Measurements from ENCODE around the gene DCTN3.
A peak's percentile ranks its signal among the peaks of the same experiment; 100 is the strongest.

DCTN3 gene

GRCh38 chr9:34594177-34594576 is 26.1 kb downstream of the DCTN3 start:
- Histone ChIP-seq H3F3A (ENCODE audit: low read depth) (no peaks in the 10 kb centered on the region), H3K9ac (ENCODE audit: low read depth, low read length, poor library complexity, severe bottlenecking) (no peak overlapping the region), H3K4me1 (ENCODE audit: insufficient read depth, low read length, poor library complexity, severe bottlenecking) (peaks cover 3% of the 10 kb centered on the region), H3K79me2 (ENCODE audit: insufficient read depth, low read length) (no peaks in the 10 kb centered on the region), H3K36me3 (ENCODE audit: insufficient read depth, low read length) (no peaks in the 10 kb centered on the region), H3K4me3 (ENCODE audit: low read length, poor library complexity, severe bottlenecking) (no peak overlapping the region), H3K9me2 (replicated peaks; ENCODE audit: low read depth, low read length) (no peaks in the 10 kb centered on the region), H3K27me3 (ENCODE audit: insufficient read depth, low read length, poor library complexity, severe bottlenecking) (no peaks in the 10 kb centered on the region), H3K9me3 (ENCODE audit: insufficient read depth, low read depth, low read length) (no peaks in the 10 kb centered on the region), H2AFZ (ENCODE audit: low read length) (no peak overlapping the region), H4K20me1 (ENCODE audit: insufficient read depth, low read length, poor library complexity, severe bottlenecking) (no peaks in the 10 kb centered on the region), H3K4me2 (ENCODE audit: low read depth, low read length, poor library complexity, severe bottlenecking) (no peak overlapping the region)
- no peak for TF ChIP-seq EZH2phosphoT487 (IDR thresholded peaks at IDR 0.05; ENCODE audit: borderline replicate concordance)
- no peak for TF ChIP-seq CTCF (conservative IDR thresholded peaks at IDR 0.05; ENCODE audit: low read length)

GRCh38 chr9:34592895-34593601 is 27.2 kb downstream of the DCTN3 start:
- no peaks in the 10 kb centered on the region for H3K36me3 ChIP-seq (ENCODE audit: insufficient read depth, low read length)
- no peaks in the 10 kb centered on the region for H3K9me3 ChIP-seq (ENCODE audit: insufficient read depth, low read depth, low read length)
- H3K4me2 ChIP-seq (ENCODE audit: low read depth, low read length, poor library complexity, severe bottlenecking) = no peak overlapping the region
- H3K79me2 ChIP-seq (ENCODE audit: insufficient read depth, low read length) = no peaks in the 10 kb centered on the region
- no peak overlapping the region for H2AFZ ChIP-seq (ENCODE audit: low read length)
- peaks cover 3% of the 10 kb centered on the region for H3K4me1 ChIP-seq (ENCODE audit: insufficient read depth, low read length, poor library complexity, severe bottlenecking)
- no peaks in the 10 kb centered on the region for H3K27me3 ChIP-seq (ENCODE audit: insufficient read depth, low read length, poor library complexity, severe bottlenecking)
- no peaks in the 10 kb centered on the region for H3K9me2 ChIP-seq (replicated peaks; ENCODE audit: low read depth, low read length)
- H4K20me1 ChIP-seq (ENCODE audit: insufficient read depth, low read length, poor library complexity, severe bottlenecking) = no peaks in the 10 kb centered on the region
- no peaks in the 10 kb centered on the region for H3F3A ChIP-seq (ENCODE audit: low read depth)
- no peak overlapping the region for H3K4me3 ChIP-seq (ENCODE audit: low read length, poor library complexity, severe bottlenecking)
- H3K9ac ChIP-seq (ENCODE audit: low read depth, low read length, poor library complexity, severe bottlenecking) = no peak overlapping the region
- no peak for TF ChIP-seq CTCF (conservative IDR thresholded peaks at IDR 0.05; ENCODE audit: low read length)

- H4K20me1 ChIP-seq (ENCODE audit: insufficient read depth, low read length, poor library complexity, severe bottlenecking) = no peaks in the 10 kb centered on the region
- no peak overlapping the region for H3K9ac ChIP-seq (ENCODE audit: low read depth, low read length, poor library complexity, severe bottlenecking)
- TF ChIP-seq EZH2phosphoT487 (IDR thresholded peaks at IDR 0.05; ENCODE audit: borderline replicate concordance) (no peak), CTCF (conservative IDR thresholded peaks at IDR 0.05; ENCODE audit: low read length) (peak; percentile 11; the same call in 1 of the 2 replicates)
- H3K9me3 ChIP-seq (ENCODE audit: insufficient read depth, low read depth, low read length) = no peaks in the 10 kb centered on the region
- H3F3A ChIP-seq (ENCODE audit: low read depth) = no peaks in the 10 kb centered on the region
- peak overlapping the region; percentile 57 for H3K4me2 ChIP-seq (ENCODE audit: low read depth, low read length, poor library complexity, severe bottlenecking)
- no peak overlapping the region for H3K4me3 ChIP-seq (ENCODE audit: low read length, poor library complexity, severe bottlenecking)
- no peak overlapping the region for H2AFZ ChIP-seq (ENCODE audit: low read length)
- H3K36me3 ChIP-seq (ENCODE audit: insufficient read depth, low read length) = no peaks in the 10 kb centered on the region
- no peaks in the 10 kb centered on the region for H3K9me2 ChIP-seq (replicated peaks; ENCODE audit: low read depth, low read length)
- no peaks in the 10 kb centered on the region for H3K79me2 ChIP-seq (ENCODE audit: insufficient read depth, low read length)
- peaks cover 3% of the 10 kb centered on the region for H3K4me1 ChIP-seq (ENCODE audit: insufficient read depth, low read length, poor library complexity, severe bottlenecking)
- H3K27me3 ChIP-seq (ENCODE audit: insufficient read depth, low read length, poor library complexity, severe bottlenecking) = no peaks in the 10 kb centered on the region
Measured at GRCh38 chr9:34591917-34592866, 28.1 kb downstream of the DCTN3 start.
